Dendritic cell treated with granulocyte-macrophage colony-stimulating factor and Interleukin-4, amounts not matched to agents 40 ng/mL and 50 ng/mL, for 4 days (primary cell): ENCODE measurements around the gene SLC43A2.
A peak's percentile ranks its signal among the peaks of the same experiment; 100 is the strongest.

ENCODE experiments used
- H3K27ac Mint-ChIP-seq: one replicate; pipeline ENCODE4 v1.8.0; 2022; ENCODE audit warnings: mild to moderate bottlenecking, mixed read lengths
- H3K27me3 Mint-ChIP-seq: one replicate; pipeline ENCODE4 v1.8.0; 2022; ENCODE audit warnings: mild to moderate bottlenecking, mixed read lengths
- H3K36me3 Mint-ChIP-seq: one replicate; pipeline ENCODE4 v1.8.0; 2022; ENCODE audit warnings: low read depth, mixed read lengths
- H3K4me1 Mint-ChIP-seq: one replicate; pipeline ENCODE4 v1.8.0; 2022; ENCODE audit warnings: low read depth, mixed read lengths
- H3K4me3 Mint-ChIP-seq: one replicate; pipeline ENCODE4 v1.8.0; 2022; ENCODE audit warnings: mild to moderate bottlenecking, moderate library complexity, mixed read lengths
- H3K9me3 Mint-ChIP-seq: one replicate; pipeline ENCODE4 v1.8.0; 2022; ENCODE audit warnings: mixed read lengths
- intact Hi-C: fragments of 100-400 bp; cut with micrococcal nuclease; formaldehyde crosslinking; loops from one replicate; pipeline ENCODE4 v1.15.0; 2022

SLC43A2 gene

GRCh38 chr17:1624650-1625049 lies 4.0 kb downstream of the SLC43A2 start:
- peak overlapping the region; percentile 60 for H3K27ac Mint-ChIP-seq
- no peaks in the 10 kb centered on the region for H3K9me3 Mint-ChIP-seq
- intact Hi-C loops: loop anchor here (5.0 kb wide), 2 partner anchors 32 to 67 kb away; no protein-coding TSS in a partner anchor
- no peaks in the 10 kb centered on the region for H3K27me3 Mint-ChIP-seq
- peak overlapping the region; percentile 44 for H3K4me3 Mint-ChIP-seq
- peaks cover 93% of the 10 kb centered on the region for H3K36me3 Mint-ChIP-seq
- H3K4me1 Mint-ChIP-seq: peaks cover 60% of the 10 kb centered on the region

- Mint-ChIP-seq H3K27ac (peak overlapping the region; percentile 55), H3K9me3 (no peaks in the 10 kb centered on the region), H3K27me3 (no peaks in the 10 kb centered on the region), H3K4me1 (peaks cover 71% of the 10 kb centered on the region), H3K4me3 (no peak overlapping the region), H3K36me3 (peaks cover 100% of the 10 kb centered on the region)
- intact Hi-C loops: no loop called here
Observed at GRCh38 chr17:1623057-1623630, 5.5 kb downstream of the SLC43A2 start.

- Mint-ChIP-seq H3K4me1 (peaks cover 80% of the 10 kb centered on the region), H3K27me3 (no peaks in the 10 kb centered on the region), H3K4me3 (no peak overlapping the region), H3K9me3 (no peaks in the 10 kb centered on the region), H3K36me3 (peaks cover 100% of the 10 kb centered on the region), H3K27ac (peak overlapping the region; percentile 3)
- intact Hi-C loops: no loop called here
Observed at GRCh38 chr17:1621273-1621954, 7.2 kb downstream of the SLC43A2 start.

GRCh38 chr17:1620486-1620885 lies 8.1 kb downstream of the SLC43A2 start:
- H3K27ac Mint-ChIP-seq: peak overlapping the region; percentile 3
- H3K36me3 Mint-ChIP-seq: peaks cover 100% of the 10 kb centered on the region
- no peaks in the 10 kb centered on the region for H3K27me3 Mint-ChIP-seq
- H3K9me3 Mint-ChIP-seq: no peaks in the 10 kb centered on the region
- intact Hi-C loops: no loop called here
- H3K4me3 Mint-ChIP-seq: no peak overlapping the region
- H3K4me1 Mint-ChIP-seq: peaks cover 76% of the 10 kb centered on the region

- Mint-ChIP-seq H3K4me3 (no peak overlapping the region), H3K9me3 (no peaks in the 10 kb centered on the region), H3K36me3 (peaks cover 100% of the 10 kb centered on the region), H3K4me1 (peaks cover 76% of the 10 kb centered on the region), H3K27me3 (no peaks in the 10 kb centered on the region), H3K27ac (peak overlapping the region; percentile 68)
- intact Hi-C loops: no loop called here
Observed at GRCh38 chr17:1617620-1618174, 10.9 kb downstream of the SLC43A2 start.

GRCh38 chr17:1616101-1616500 lies 12.5 kb downstream of the SLC43A2 start:
- Mint-ChIP-seq H3K36me3 (peaks cover 100% of the 10 kb centered on the region), H3K27me3 (no peaks in the 10 kb centered on the region), H3K4me1 (peaks cover 89% of the 10 kb centered on the region), H3K4me3 (no peak overlapping the region), H3K9me3 (no peaks in the 10 kb centered on the region), H3K27ac (peak overlapping the region; percentile 68)
- intact Hi-C loops: no loop called here

GRCh38 chr17:1612400-1612799 lies 16.2 kb downstream of the SLC43A2 start:
- H3K27ac Mint-ChIP-seq: peak overlapping the region; percentile 90
- peaks cover 75% of the 10 kb centered on the region for H3K4me1 Mint-ChIP-seq
- H3K36me3 Mint-ChIP-seq: peaks cover 92% of the 10 kb centered on the region
- H3K9me3 Mint-ChIP-seq: no peaks in the 10 kb centered on the region
- H3K4me3 Mint-ChIP-seq: peak overlapping the region; percentile 48
- no peaks in the 10 kb centered on the region for H3K27me3 Mint-ChIP-seq
- intact Hi-C loops: loop anchor here (1.0 kb wide), 1 partner anchor 15 kb away; no protein-coding TSS in a partner anchor

GRCh38 chr17:1611715-1612114 lies 16.9 kb downstream of the SLC43A2 start:
- Mint-ChIP-seq H3K27ac (peak overlapping the region; percentile 90), H3K36me3 (peaks cover 92% of the 10 kb centered on the region), H3K4me1 (peaks cover 74% of the 10 kb centered on the region), H3K27me3 (no peaks in the 10 kb centered on the region), H3K9me3 (no peaks in the 10 kb centered on the region), H3K4me3 (peak overlapping the region; percentile 48)
- intact Hi-C loops: loop anchor here (1.0 kb wide), 1 partner anchor 16 kb away; no protein-coding TSS in a partner anchor

- H3K27me3 Mint-ChIP-seq: no peaks in the 10 kb centered on the region
- H3K27ac Mint-ChIP-seq: peak overlapping the region; percentile 96
- no peak overlapping the region for H3K4me3 Mint-ChIP-seq
- H3K9me3 Mint-ChIP-seq: no peaks in the 10 kb centered on the region
- peaks cover 79% of the 10 kb centered on the region for H3K4me1 Mint-ChIP-seq
- intact Hi-C loops: no loop called here
- peaks cover 92% of the 10 kb centered on the region for H3K36me3 Mint-ChIP-seq
Observed at GRCh38 chr17:1608676-1609075, 20.0 kb downstream of the SLC43A2 start.

- Mint-ChIP-seq H3K9me3 (no peaks in the 10 kb centered on the region), H3K36me3 (peaks cover 92% of the 10 kb centered on the region), H3K27me3 (no peaks in the 10 kb centered on the region), H3K4me1 (peaks cover 78% of the 10 kb centered on the region), H3K27ac (peak overlapping the region; percentile 96), H3K4me3 (peak overlapping the region; percentile 30)
- intact Hi-C loops: loop anchor here (1.0 kb wide), 2 partner anchors 21 to 31 kb away; no protein-coding TSS in a partner anchor
Observed at GRCh38 chr17:1607971-1608320, 20.7 kb downstream of the SLC43A2 start.

GRCh38 chr17:1606352-1606985 lies 22.2 kb downstream of the SLC43A2 start:
- Mint-ChIP-seq H3K4me3 (peak overlapping the region; percentile 61), H3K27me3 (no peaks in the 10 kb centered on the region), H3K4me1 (peaks cover 67% of the 10 kb centered on the region), H3K9me3 (no peaks in the 10 kb centered on the region), H3K27ac (peak overlapping the region; percentile 96), H3K36me3 (peaks cover 92% of the 10 kb centered on the region)
- intact Hi-C loops: no loop called here

- Mint-ChIP-seq H3K27me3 (no peaks in the 10 kb centered on the region), H3K4me1 (peaks cover 61% of the 10 kb centered on the region), H3K9me3 (no peaks in the 10 kb centered on the region), H3K4me3 (no peak overlapping the region), H3K27ac (peak overlapping the region; percentile 96), H3K36me3 (peaks cover 92% of the 10 kb centered on the region)
- intact Hi-C loops: no loop called here
Observed at GRCh38 chr17:1605681-1606351, 22.8 kb downstream of the SLC43A2 start.

GRCh38 chr17:1604831-1605528 lies 23.7 kb downstream of the SLC43A2 start:
- H3K4me3 Mint-ChIP-seq: no peak overlapping the region
- H3K27ac Mint-ChIP-seq: peak overlapping the region; percentile 78
- intact Hi-C loops: no loop called here
- no peaks in the 10 kb centered on the region for H3K9me3 Mint-ChIP-seq
- peaks cover 60% of the 10 kb centered on the region for H3K4me1 Mint-ChIP-seq
- no peaks in the 10 kb centered on the region for H3K27me3 Mint-ChIP-seq
- peaks cover 96% of the 10 kb centered on the region for H3K36me3 Mint-ChIP-seq
